Effector memory CD4-positive, alpha-beta T cell (primary cell): ENCODE measurements around the gene IPP.

Experiments
- DNase-seq, 3 donors: peaks; one replicate each; pipeline ENCODE4 v3.0.0-alpha.2; 2020
- H3K27ac ChIP-seq: 2 replicates; pipeline ENCODE4 v1.7.0; 2013; ENCODE audit warnings: mild to moderate bottlenecking, low read length, moderate library complexity; ENCODE audit not compliant: insufficient read depth, poor library complexity, severe bottlenecking
- H3K27me3 ChIP-seq: replicated peaks from 2 replicates; pipeline ENCODE4 v1.7.0; 2013; ENCODE audit warnings: mild to moderate bottlenecking, low read length; ENCODE audit not compliant: insufficient read depth, control insufficient read depth, poor library complexity, severe bottlenecking
- H3K36me3 ChIP-seq: 2 replicates; pipeline ENCODE4 v1.7.0; 2013; ENCODE audit warnings: mild to moderate bottlenecking, low read length, moderate library complexity; ENCODE audit not compliant: control insufficient read depth, insufficient read depth
- H3K4me1 ChIP-seq: 2 replicates; pipeline ENCODE4 v1.7.0; 2013; ENCODE audit warnings: low read length, mild to moderate bottlenecking; ENCODE audit not compliant: control insufficient read depth, insufficient read depth, poor library complexity, severe bottlenecking
- H3K4me3 ChIP-seq: 2 replicates; pipeline ENCODE4 v1.7.0; 2013; ENCODE audit warnings: low read length, low read depth, mild to moderate bottlenecking; ENCODE audit not compliant: insufficient read depth, poor library complexity, severe bottlenecking
- H3K9me3 ChIP-seq: 2 replicates; pipeline ENCODE4 v1.7.0; 2013; ENCODE audit warnings: mild to moderate bottlenecking, low read length, moderate library complexity; ENCODE audit not compliant: control insufficient read depth

Gene IPP

GRCh38 chr1:45654540-45655280, 95.7 kb downstream of the IPP start:
- H3K4me3 ChIP-seq: no peak overlapping the region
- DNase-seq: no peak
- no peaks in the 10 kb centered on the region for H3K4me1 ChIP-seq
- H3K36me3 ChIP-seq: peaks cover 85% of the 10 kb centered on the region
- no peak overlapping the region for H3K27ac ChIP-seq
- no peaks in the 10 kb centered on the region for H3K9me3 ChIP-seq
- no peaks in the 10 kb centered on the region for H3K27me3 ChIP-seq
